GM21723 (cell line): ENCODE results near the gene SP5.
"Not testable (repeated sequence)": the region's sequence is repeated elsewhere in the genome, so short reads cannot be mapped to it uniquely, and the experiment has no call there.

Source experiments
- ATAC-seq: cut with Tn5 transposase; IDR thresholded peaks from one replicate; pipeline ENCODE4 v1.9.1; 2021; ENCODE audit warnings: mild to moderate bottlenecking, moderate library complexity; ENCODE audit not compliant: unreplicated experiment

Gene SP5

DNA sequence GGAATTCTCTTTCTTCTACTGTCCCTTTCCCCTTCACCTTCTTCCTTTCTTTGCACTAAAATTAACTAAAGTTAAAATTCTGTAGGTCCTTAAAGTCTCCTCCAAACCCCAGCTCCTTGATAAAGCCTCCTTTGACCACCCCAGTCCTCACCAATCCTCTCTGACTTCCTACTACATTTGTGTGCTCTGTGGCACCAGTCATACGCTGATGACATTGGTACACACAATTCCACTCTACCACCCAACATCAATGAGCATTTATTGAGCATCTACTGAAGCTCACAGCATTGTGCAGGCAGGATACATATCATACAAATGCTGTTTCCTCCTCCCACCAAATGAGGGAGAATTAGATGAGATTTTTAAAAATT lies 4.5 kb upstream of the SP5 start:
- no peak for ATAC-seq

- no peak for ATAC-seq
These were observed 3.9 kb upstream of the SP5 start for GRCh38 chr2:170711196-170711773.

- no peak for ATAC-seq
These were observed 3.1 kb upstream of the SP5 start for GRCh38 chr2:170711774-170712652.

GRCh38 chr2:170712653-170713542 lies 2.2 kb upstream of the SP5 start:
- no peak for ATAC-seq

- no peak for ATAC-seq
These were observed 1.4 kb upstream of the SP5 start for GRCh38 chr2:170713543-170714380.

DNA sequence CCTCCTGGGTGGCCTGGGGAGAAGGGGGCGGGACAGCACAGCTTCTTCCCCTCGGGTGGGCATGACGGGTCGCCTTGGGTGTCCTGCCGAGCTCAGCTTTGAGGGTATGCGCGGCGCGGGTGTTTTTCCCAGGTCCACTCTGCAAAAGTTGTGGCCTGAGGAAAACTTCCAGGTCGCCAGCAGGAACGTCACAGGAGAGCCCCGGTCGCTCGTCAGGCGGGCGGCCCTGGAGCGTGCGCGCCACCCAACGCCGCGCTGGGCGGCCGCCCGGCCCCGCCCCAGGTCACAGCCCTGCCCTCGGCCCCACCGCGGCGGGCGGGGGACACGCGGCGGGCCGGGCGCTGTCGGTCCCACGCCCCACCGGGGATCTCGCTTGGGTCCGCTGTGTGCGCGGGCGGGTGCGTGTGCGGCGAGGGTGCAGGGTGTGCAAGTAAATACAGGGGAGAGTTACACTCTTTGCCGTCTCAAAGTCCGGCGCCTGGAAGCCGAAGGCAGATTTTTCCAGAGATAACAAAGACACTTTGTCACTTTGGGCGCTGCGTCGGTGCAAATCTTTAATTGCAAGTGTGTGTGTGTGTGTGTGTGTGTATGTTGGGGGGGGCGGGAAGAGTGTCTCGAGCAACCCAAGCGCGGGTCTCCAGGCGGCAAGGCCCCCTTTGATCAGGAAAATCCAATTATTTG lies 616 bp upstream of the SP5 start:
- ATAC-seq = peak; percentile 48

DNA sequence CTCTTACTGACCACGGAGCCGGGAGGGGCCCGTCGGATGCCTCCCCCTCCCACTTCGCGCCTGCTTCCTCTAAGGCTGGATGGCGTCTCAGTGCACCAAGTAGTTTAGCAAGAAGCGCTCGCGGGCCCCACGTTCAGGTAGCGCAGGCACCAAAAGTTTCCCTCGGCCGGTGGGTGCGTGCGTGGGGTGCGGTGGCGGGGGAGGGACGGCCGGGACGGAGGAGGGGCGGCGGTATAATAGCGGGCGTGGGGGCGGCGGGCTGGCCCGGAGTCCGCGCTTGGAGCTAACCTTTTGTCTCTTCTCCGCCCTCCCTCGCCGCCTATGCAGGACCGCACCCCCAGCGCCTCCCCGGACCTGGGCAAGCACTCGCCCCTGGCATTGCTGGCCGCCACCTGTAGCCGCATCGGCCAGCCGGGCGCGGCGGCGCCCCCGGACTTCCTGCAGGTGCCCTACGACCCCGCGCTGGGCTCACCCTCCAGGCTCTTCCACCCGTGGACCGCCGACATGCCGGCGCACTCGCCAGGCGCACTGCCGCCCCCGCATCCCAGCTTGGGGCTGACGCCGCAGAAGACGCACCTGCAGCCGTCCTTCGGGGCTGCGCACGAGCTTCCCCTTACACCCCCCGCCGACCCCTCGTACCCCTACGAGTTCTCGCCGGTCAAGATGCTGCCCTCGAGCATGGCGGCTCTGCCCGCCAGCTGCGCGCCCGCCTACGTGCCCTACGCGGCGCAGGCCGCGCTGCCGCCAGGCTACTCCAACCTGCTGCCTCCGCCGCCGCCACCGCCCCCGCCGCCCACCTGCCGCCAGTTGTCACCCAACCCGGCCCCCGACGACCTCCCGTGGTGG lies 1.0 kb downstream of the SP5 start:
- no peak for ATAC-seq

DNA sequence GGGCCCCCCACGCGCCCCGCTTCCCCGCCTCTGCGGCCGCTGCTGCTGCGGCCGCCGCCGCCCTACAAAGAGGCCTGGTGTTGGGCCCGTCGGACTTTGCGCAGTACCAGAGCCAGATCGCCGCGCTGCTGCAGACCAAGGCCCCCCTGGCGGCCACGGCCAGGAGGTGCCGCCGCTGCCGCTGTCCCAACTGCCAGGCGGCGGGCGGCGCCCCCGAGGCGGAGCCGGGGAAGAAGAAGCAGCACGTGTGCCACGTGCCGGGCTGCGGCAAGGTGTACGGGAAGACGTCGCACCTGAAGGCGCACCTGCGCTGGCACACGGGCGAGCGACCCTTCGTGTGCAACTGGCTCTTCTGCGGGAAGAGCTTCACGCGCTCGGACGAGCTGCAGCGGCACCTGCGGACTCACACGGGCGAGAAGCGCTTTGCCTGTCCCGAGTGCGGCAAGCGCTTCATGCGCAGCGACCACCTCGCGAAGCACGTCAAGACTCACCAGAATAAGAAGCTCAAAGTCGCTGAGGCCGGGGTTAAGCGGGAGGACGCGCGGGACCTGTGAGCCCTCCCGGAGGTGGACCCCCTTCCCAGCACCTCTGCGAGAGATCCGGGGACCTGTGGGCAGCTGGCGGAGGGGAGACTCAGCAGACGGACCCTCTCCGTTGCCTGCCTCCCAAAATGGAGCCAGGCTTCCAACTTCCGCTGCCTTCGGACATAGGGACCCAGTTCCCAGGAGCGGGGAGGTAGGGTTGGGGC lies 1.9 kb downstream of the SP5 start:
- ATAC-seq = no peak

GRCh38 chr2:170717599-170717963 lies 2.4 kb downstream of the SP5 start:
- ATAC-seq = no peak

GRCh38 chr2:170717991-170718589 lies 3.0 kb downstream of the SP5 start:
- ATAC-seq = no peak

- ATAC-seq = no peak
These were observed 4.7 kb downstream of the SP5 start for GRCh38 chr2:170719810-170720209.

- no peak for ATAC-seq
These were observed 6.5 kb downstream of the SP5 start for GRCh38 chr2:170721678-170722077.

DNA sequence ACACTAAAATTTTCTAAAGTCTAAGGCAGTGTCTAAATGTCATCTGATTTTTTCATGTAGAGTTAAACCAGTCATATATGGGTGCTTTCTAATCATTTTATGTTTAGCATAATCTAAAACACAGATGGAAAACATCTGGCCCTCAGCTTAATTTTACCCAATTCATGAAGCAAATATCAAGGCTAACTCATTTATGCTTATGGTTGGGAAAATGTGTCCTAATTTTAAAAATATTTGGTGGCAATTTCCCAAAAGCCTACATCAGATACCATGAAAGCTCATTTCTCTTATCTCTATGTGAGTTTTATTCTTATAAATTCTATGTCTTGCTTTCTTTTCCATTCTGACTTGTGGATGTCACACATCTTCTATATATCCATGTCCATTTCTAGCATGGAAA lies 7.2 kb downstream of the SP5 start:
- ATAC-seq = no peak

DNA sequence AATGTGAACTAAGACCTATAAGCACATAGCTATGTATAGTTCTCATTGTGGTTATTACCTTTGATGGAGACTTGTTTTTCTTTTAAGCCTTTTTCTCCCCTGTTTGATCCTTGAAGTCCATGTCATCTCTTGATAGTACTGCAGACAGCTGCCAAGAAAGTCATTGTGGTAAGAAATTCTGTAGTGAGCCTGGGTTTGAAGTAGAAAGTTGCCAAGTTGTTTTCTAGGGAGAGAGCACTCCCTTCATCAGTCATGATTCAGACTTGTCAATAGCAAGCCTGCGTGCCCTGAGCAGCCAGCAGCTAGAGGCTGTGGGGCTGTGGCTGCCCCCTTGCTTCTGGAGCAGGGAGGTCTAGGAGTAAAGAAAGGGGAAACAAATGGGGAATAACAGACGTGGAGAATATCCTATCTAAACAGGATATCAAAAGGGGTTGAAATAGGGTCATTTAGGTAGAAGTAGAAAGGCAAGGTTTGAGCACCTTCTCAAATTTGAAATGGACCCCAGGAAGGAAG lies 8.4 kb downstream of the SP5 start:
- no peak for ATAC-seq

- no peak for ATAC-seq
These were observed 18.9 kb downstream of the SP5 start for GRCh38 chr2:170733798-170734600.

GRCh38 chr2:170734601-170735000 lies 19.5 kb downstream of the SP5 start:
- not testable (repeated sequence) for ATAC-seq

DNA sequence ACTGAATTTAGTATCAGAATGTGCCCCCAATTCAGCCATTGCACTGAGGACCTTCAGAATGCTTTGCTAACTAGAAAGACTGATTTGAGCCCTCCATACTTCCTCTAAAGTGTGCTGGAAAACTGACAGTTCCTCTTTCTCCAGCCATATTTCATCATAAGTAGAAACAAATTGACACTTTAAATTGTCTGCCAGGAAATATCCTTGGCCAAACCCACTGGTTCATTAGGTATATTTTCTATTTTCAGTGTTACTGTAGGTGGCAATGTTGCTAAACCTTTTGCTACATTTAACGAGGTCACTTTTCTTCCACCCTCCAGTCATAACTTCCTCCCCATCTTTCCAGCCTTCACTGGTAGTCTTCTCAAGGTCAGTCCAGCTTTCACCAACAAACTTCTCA lies 21.5 kb downstream of the SP5 start:
- no peak for ATAC-seq
